HepG2 (cell line): ENCODE results near the gene COMMD3. TPM values are rescaled to one million over a fixed set of nuclear protein-coding genes. Genes with fewer than 3 reads are reported as not detected.

Source experiments
- AGO2 ChIP-seq: fragments of 200-400 bp; formaldehyde crosslinking; optimal IDR thresholded peaks from 2 replicates; pipeline ENCODE3; 2017; ENCODE audit warnings: mild to moderate bottlenecking, low read depth, low read length, moderate library complexity
- ARNT ChIP-seq: fragments of 450-650 bp; IDR thresholded peaks from 2 replicates; pipeline ENCODE4 v1.6.1; 2017
- ASH2L ChIP-seq: fragments of 300-600, 200-600 bp; sonication (generic); IDR thresholded peaks from 2 replicates; pipeline ENCODE4 v1.7.0; 2017; ENCODE audit warnings: low read depth, mild to moderate bottlenecking, moderate library complexity, mixed read lengths, low read length; ENCODE audit not compliant: insufficient read length
- ATM ChIP-seq: fragments of 450-650 bp; IDR thresholded peaks from 2 replicates; pipeline ENCODE4 v1.7.1; 2017; ENCODE audit warnings: mild to moderate bottlenecking, borderline replicate concordance
- BRD4 ChIP-seq: sonication (generic); formaldehyde crosslinking; IDR thresholded peaks from 2 replicates; pipeline ENCODE4 v1.4.0; 2020; ENCODE audit warnings: missing genetic modification reagents
- E2F5 ChIP-seq: sonication (generic); formaldehyde crosslinking; conservative IDR thresholded peaks from 2 replicates; pipeline ENCODE4 v1.4.0; 2020; ENCODE audit warnings: missing genetic modification reagents
- IRF2 ChIP-seq: IDR thresholded peaks from 2 replicates; pipeline ENCODE4 v1.6.1; 2018; ENCODE audit warnings: missing genetic modification reagents, missing compliant biosample characterization
- MXI1 ChIP-seq: IDR thresholded peaks from 3 replicates; pipeline ENCODE4 v1.6.1; 2012; ENCODE audit warnings: low read depth, low read length, inconsistent platforms, borderline replicate concordance
- MYC ChIP-seq: sonication (generic); formaldehyde crosslinking; IDR thresholded peaks from 2 replicates; pipeline ENCODE4 v1.9.0; 2021; ENCODE audit warnings: missing genetic modification reagents, borderline replicate concordance
- NFIC ChIP-seq: IDR thresholded peaks from 2 replicates; pipeline ENCODE4 v1.6.1; 2012; ENCODE audit warnings: mild to moderate bottlenecking, low read length, inconsistent platforms
- PHB2 ChIP-seq: fragments of 450-650 bp; IDR thresholded peaks from 2 replicates; pipeline ENCODE4 v1.6.1; 2018; ENCODE audit not compliant: partially characterized antibody
- POLR2G ChIP-seq: fragments of 200-400 bp; formaldehyde crosslinking; IDR thresholded peaks from 2 replicates; pipeline ENCODE4 v1.6.1; 2018; ENCODE audit warnings: mild to moderate bottlenecking, low read depth, low read length, moderate library complexity
- UBTF ChIP-seq: sonication (generic); formaldehyde crosslinking; IDR thresholded peaks from 2 replicates; pipeline ENCODE4 v1.4.0; 2020; ENCODE audit warnings: mild to moderate bottlenecking, missing genetic modification reagents
- XBP1 ChIP-seq: sonication (generic); formaldehyde crosslinking; IDR thresholded peaks from 2 replicates; pipeline ENCODE4 v1.5.0; 2020; ENCODE audit warnings: missing genetic modification reagents
- XRCC5 ChIP-seq: fragments of 200-400 bp; formaldehyde crosslinking; optimal IDR thresholded peaks from 2 replicates; pipeline ENCODE3; 2017; ENCODE audit warnings: mild to moderate bottlenecking, low read length
- YY1 ChIP-seq: IDR thresholded peaks from 2 replicates; pipeline ENCODE4 v1.6.1; 2011; ENCODE audit warnings: low read length, low read depth, moderate library complexity, mild to moderate bottlenecking; ENCODE audit not compliant: insufficient read depth, insufficient replicate concordance
- ZKSCAN5 ChIP-seq: sonication (generic); formaldehyde crosslinking; IDR thresholded peaks from 2 replicates; pipeline ENCODE4 v1.5.1; 2020; ENCODE audit warnings: mild to moderate bottlenecking, missing genetic modification reagents
- ZNF251 ChIP-seq: sonication (generic); formaldehyde crosslinking; IDR thresholded peaks from 2 replicates; pipeline ENCODE4 v1.9.0; 2021; ENCODE audit warnings: mild to moderate bottlenecking, missing genetic modification reagents
- ZNF263 ChIP-seq: sonication (generic); formaldehyde crosslinking; IDR thresholded peaks from 2 replicates; pipeline ENCODE4 v1.4.0; 2020; ENCODE audit warnings: missing genetic modification reagents
- ZNF446 ChIP-seq: sonication (generic); formaldehyde crosslinking; IDR thresholded peaks from 2 replicates; pipeline ENCODE4 v1.5.0; 2020; ENCODE audit warnings: mild to moderate bottlenecking, missing genetic modification reagents
- ZNF569 ChIP-seq: sonication (generic); formaldehyde crosslinking; IDR thresholded peaks from 2 replicates; pipeline ENCODE4 v1.5.0; 2020; ENCODE audit warnings: mild to moderate bottlenecking, missing genetic modification reagents, moderate library complexity, borderline replicate concordance
- ZNF720 ChIP-seq: sonication (generic); formaldehyde crosslinking; IDR thresholded peaks from 2 replicates; pipeline ENCODE4 v1.4.0; 2020; ENCODE audit warnings: missing genetic modification reagents
- ZNF768 ChIP-seq: sonication (generic); formaldehyde crosslinking; IDR thresholded peaks from 2 replicates; pipeline ENCODE4 v1.4.0; 2020; ENCODE audit warnings: missing genetic modification reagents
- ZNF772 ChIP-seq: sonication (generic); formaldehyde crosslinking; IDR thresholded peaks from 2 replicates; pipeline ENCODE4 v1.5.0; 2020; ENCODE audit warnings: mild to moderate bottlenecking, missing genetic modification reagents
- polyA plus RNA-seq, 8 experiments: library from polyadenylated mRNA; depleted of rRNA in 3 of 8; stranded (reverse) in 7 of 8; unstranded in 1 of 8; fragments of >200 nt; fragmentation: Illumina TruSeq in 4 of 8; extraction: Trizol in 4 of 8; gene quantifications; 2 replicates each; pipeline versions ENCODE4 v1.2.1 to v1.2.3, GENCODE V29; 2011 to 2016; ENCODE audit warnings: low read depth in 4 of 8, missing spikeins in 1 of 8, mixed read lengths in 1 of 8; ENCODE audit not compliant: insufficient read depth in 1 of 8
- total RNA-seq, 5 experiments: library from RNA; depleted of rRNA; stranded (reverse); fragments of >200 nt; fragmentation: Illumina TruSeq; extraction: Trizol; gene quantifications; 2 replicates each; pipeline ENCODE4 v1.2.3, GENCODE V29; 2016; ENCODE audit warnings: low read depth in 1 of 5

COMMD3 gene
- total and polyA plus RNA-seq, 2 of the 13 experiments (the other 11 are each of a cell fraction or from before 2014, with no cell fraction given), result 38.7 to 54.4 TPM

- TF ChIP-seq ZNF720 (CRISPR knock-in tag) (no peak), YY1 (peak; percentile 93), AGO2 (peak; percentile 87), ASH2L (peak; percentile 58), UBTF (CRISPR knock-in tag) (peak; percentile 71; the same call in 1 of the 2 replicates), MYC (CRISPR knock-in tag) (peak; percentile 35; the same call in 1 of the 2 replicates), NFIC (no peak), XRCC5 (peak; percentile 48), ZNF263 (CRISPR knock-in tag) (peak; percentile 58), MXI1 (no peak; the same call in 2 of the 3 replicates), PHB2 (no peak), ZNF251 (CRISPR knock-in tag) (no peak), IRF2 (CRISPR knock-in tag) (no peak), POLR2G (peak; percentile 80), E2F5 (CRISPR knock-in tag) (0 out of 2 replicates have a peak, but pooled peaks have one; percentile 40), ZNF772 (CRISPR knock-in tag) (no peak), ZKSCAN5 (CRISPR knock-in tag) (no peak), BRD4 (CRISPR knock-in tag) (0 out of 2 replicates have a peak, but pooled peaks have one; percentile 35), ZNF768 (CRISPR knock-in tag) (peak; percentile 67; the same call in 1 of the 2 replicates), ZNF446 (CRISPR knock-in tag) (0 out of 2 replicates have a peak, but pooled peaks have one; percentile 45), XBP1 (CRISPR knock-in tag) (no peak), ATM (no peak), ZNF569 (CRISPR knock-in tag) (no peak), ARNT (no peak)
Measured at GRCh38 chr10:22321156-22321923, 5.2 kb downstream of the COMMD3 start (continued).
